H1 (cell line): Measurements from ENCODE around the gene NCAPD3. TPM values are rescaled to one million over a fixed set of nuclear protein-coding genes. Genes with fewer than 3 reads are reported as not detected.

Experiments used
- CTCF ChIA-PET: fragments of 300-600 bp; sonication (Branson Sonifier 250); formaldehyde crosslinking; loops from one replicate; lab custom pipeline; 2021; ENCODE audit not compliant: partially characterized antibody; lab: Charles Lee
- POLR2A ChIA-PET: fragments of 300-600 bp; sonication (Branson Sonifier 250); formaldehyde crosslinking; loops from one replicate; lab custom pipeline; 2021; ENCODE audit warnings: inconsistent platforms; ENCODE audit not compliant: partially characterized antibody; lab: Charles Lee
- DNase-seq, 2 experiments: peaks; one replicate each; pipeline versions ENCODE4 v3.0.0 to v3.0.0-alpha.2; 2010 to 2022; ENCODE audit warnings: low spot score in 2 of 2, low read depth in 1 of 2, mixed read lengths in 1 of 2
- FAIRE-seq: peaks from 2 replicates; lab custom pipeline; 2011; peaks lifted over from hg19 to GRCh38; lab: Jason Lieb, UNC
- H2AFZ ChIP-seq: 2 replicates; pipeline ENCODE4 v1.8.1; 2012; ENCODE audit warnings: low read length, inconsistent platforms
- H2AK5ac ChIP-seq: 2 replicates; pipeline ENCODE4 v1.6.1; 2013; ENCODE audit warnings: low read depth, low read length
- H2BK120ac ChIP-seq: replicated peaks from 2 replicates; pipeline ENCODE3; 2013; ENCODE audit warnings: low read depth, low read length, inconsistent platforms
- H2BK12ac ChIP-seq: 2 replicates; pipeline ENCODE4 v1.6.1; 2013; ENCODE audit warnings: low read depth, low read length
- H2BK15ac ChIP-seq: 2 replicates; pipeline ENCODE4 v1.6.1; 2013; ENCODE audit warnings: low read length
- H2BK20ac ChIP-seq: 2 replicates; pipeline ENCODE4 v1.6.1; 2013; ENCODE audit warnings: low read length
- H2BK5ac ChIP-seq: 2 replicates; pipeline ENCODE4 v1.6.1; 2013; ENCODE audit warnings: low read depth, low read length
- H3K14ac ChIP-seq: 2 replicates; pipeline ENCODE4 v1.6.1; 2013; ENCODE audit warnings: inconsistent platforms; ENCODE audit not compliant: insufficient read length
- H3K18ac ChIP-seq: 2 replicates; pipeline ENCODE4 v1.6.1; 2013; ENCODE audit warnings: low read length; ENCODE audit errors: extremely low read depth
- H3K23ac ChIP-seq: 2 replicates; pipeline ENCODE4 v1.6.1; 2013; ENCODE audit warnings: inconsistent platforms; ENCODE audit not compliant: insufficient read length
- H3K23me2 ChIP-seq: 2 replicates; pipeline ENCODE4 v1.6.1; 2013; ENCODE audit warnings: low read depth, low read length
- H3K27ac ChIP-seq: 2 replicates; pipeline ENCODE4 v1.6.1; 2011; ENCODE audit warnings: low read depth, low read length, inconsistent platforms
- H3K27me3 ChIP-seq, 4 experiments: replicated peaks in 1 of 4; 1 replicate in 1 of 4; 2 replicates in 3 of 4; pipeline versions ENCODE4 v1.6.1 to v1.8.1; 2011 to 2013; ENCODE audit warnings: low read length in 3 of 4, mild to moderate bottlenecking in 3 of 4, inconsistent platforms in 2 of 4, mixed read lengths in 2 of 4, moderate library complexity in 1 of 4; ENCODE audit not compliant: control insufficient read depth in 3 of 4, insufficient read depth in 3 of 4; ENCODE audit errors: extremely low read depth in 1 of 4
- H3K36me3 ChIP-seq, 4 experiments: 2 replicates each; pipeline versions ENCODE4 v1.6.1 to v1.8.1; 2011 to 2013; ENCODE audit warnings: mild to moderate bottlenecking in 4 of 4, low read length in 3 of 4, moderate library complexity in 2 of 4, control low read depth in 1 of 4, inconsistent platforms in 1 of 4; ENCODE audit not compliant: insufficient read depth in 4 of 4, control insufficient read depth in 2 of 4
- H3K4ac ChIP-seq: replicated peaks from 2 replicates; pipeline ENCODE3; 2013; ENCODE audit warnings: low read length, low read depth, mixed read lengths, inconsistent platforms; ENCODE audit not compliant: insufficient read length
- H3K4me1 ChIP-seq, 4 experiments: replicated peaks in 1 of 4; 1 replicate in 1 of 4; 2 replicates in 3 of 4; pipeline versions ENCODE4 v1.6.1 to v1.8.1; 2011 to 2013; ENCODE audit warnings: low read length in 3 of 4, inconsistent platforms in 2 of 4, mixed read lengths in 1 of 4; ENCODE audit not compliant: insufficient read depth in 4 of 4, control insufficient read depth in 3 of 4
- H3K4me2 ChIP-seq, 2 experiments: 2 replicates each; pipeline versions ENCODE4 v1.6.1 to v1.8.1; 2011 to 2013; ENCODE audit warnings: low read depth in 2 of 2, low read length in 2 of 2, control low read depth in 1 of 2, inconsistent platforms in 1 of 2, mild to moderate bottlenecking in 1 of 2; ENCODE audit not compliant: insufficient read depth in 1 of 2
- H3K4me3 ChIP-seq, 4 experiments: fragments of 200-600, 300-600 bp in 1 of 4; sonication (generic), shearing (Covaris generic), sonication (Bioruptor Twin) in 1 of 4; 2 replicates each; pipeline versions ENCODE4 v1.5.1 to v1.8.1; 2011 to 2016; ENCODE audit warnings: low read length in 4 of 4, low read depth in 3 of 4, control low read depth in 2 of 4, inconsistent platforms in 2 of 4, mild to moderate bottlenecking in 2 of 4, mixed read lengths in 1 of 4, moderate library complexity in 1 of 4; ENCODE audit not compliant: insufficient read depth in 2 of 4; ENCODE audit errors: extremely low read depth in 1 of 4
- H3K56ac ChIP-seq: replicated peaks from 2 replicates; pipeline ENCODE3; 2013; ENCODE audit warnings: low read depth, mild to moderate bottlenecking, mixed read lengths, low read length, inconsistent platforms; ENCODE audit not compliant: insufficient read length
- H3K79me1 ChIP-seq: 2 replicates; pipeline ENCODE4 v1.6.1; 2013; ENCODE audit warnings: low read depth, low read length, control low read depth
- H3K79me2 ChIP-seq, 2 experiments: 2 replicates each; pipeline versions ENCODE4 v1.6.1 to v1.8.1; 2012 to 2013; ENCODE audit warnings: low read length in 2 of 2, mild to moderate bottlenecking in 2 of 2, inconsistent platforms in 1 of 2; ENCODE audit not compliant: insufficient read depth in 2 of 2, control insufficient read depth in 1 of 2
- H3K9ac ChIP-seq, 4 experiments: replicated peaks in 1 of 4; 1 replicate in 1 of 4; 2 replicates in 3 of 4; pipeline versions ENCODE4 v1.6.1 to v1.8.1; 2011 to 2013; ENCODE audit warnings: low read depth in 3 of 4, low read length in 3 of 4, control low read depth in 2 of 4, mild to moderate bottlenecking in 2 of 4, moderate library complexity in 2 of 4, inconsistent platforms in 1 of 4; ENCODE audit errors: extremely low read depth in 1 of 4
- H3K9me3 ChIP-seq, 2 experiments: 2 replicates each; pipeline versions ENCODE4 v1.6.1 to v1.8.1; 2012 to 2013; ENCODE audit warnings: mild to moderate bottlenecking in 2 of 2, moderate library complexity in 2 of 2, control low read depth in 1 of 2, inconsistent platforms in 1 of 2, low read depth in 1 of 2, low read length in 1 of 2, mixed read lengths in 1 of 2; ENCODE audit not compliant: insufficient read depth in 2 of 2
- H4K20me1 ChIP-seq, 2 experiments: replicated peaks in 1 of 2; 2 replicates each; pipeline versions ENCODE3 to v1.8.1; 2011 to 2013; ENCODE audit warnings: inconsistent platforms in 2 of 2, low read length in 2 of 2, mild to moderate bottlenecking in 1 of 2; ENCODE audit not compliant: insufficient read depth in 2 of 2, control insufficient read depth in 1 of 2
- H4K5ac ChIP-seq: 2 replicates; pipeline ENCODE4 v1.6.1; 2013; ENCODE audit warnings: low read length, low read depth, mixed read lengths, inconsistent platforms; ENCODE audit not compliant: insufficient read length
- H4K8ac ChIP-seq: 2 replicates; pipeline ENCODE4 v1.8.0; 2013; ENCODE audit warnings: mild to moderate bottlenecking, moderate library complexity, low read length, inconsistent platforms; ENCODE audit not compliant: insufficient read depth; ENCODE audit errors: extremely low read depth
- H4K91ac ChIP-seq: replicated peaks from 2 replicates; pipeline ENCODE3; 2013; ENCODE audit warnings: low read length, mixed read lengths, inconsistent platforms; ENCODE audit not compliant: insufficient read length
- SP4 ChIP-seq: IDR thresholded peaks from 2 replicates; pipeline ENCODE4 v1.6.1; 2012; ENCODE audit warnings: low read length, inconsistent platforms
- WGBS, 2 experiments: shearing (Covaris generic) in 1 of 2; methylation state at CpG; one replicate each; pipeline versions ENCODE4 v1.1.6 to v1.1.7; 2013 to 2015; ENCODE audit warnings: low lambda C conversion rate in 2 of 2, mixed read lengths in 2 of 2, inconsistent platforms in 1 of 2, low coverage in 1 of 2, missing lambda C conversion rate in 1 of 2; ENCODE audit not compliant: insufficient replicate concordance in 2 of 2, insufficient coverage in 1 of 2, insufficient read length in 1 of 2; ENCODE audit errors: extremely low coverage in 1 of 2, missing lambda C conversion rate in 1 of 2; 5-methylcytosine and 5-hydroxymethylcytosine counted together
- polyA plus RNA-seq, 7 experiments: library from polyadenylated mRNA; depleted of rRNA in 3 of 7; stranded (reverse) in 5 of 7; unstranded in 2 of 7; fragments of >200 nt in 5 of 7; fragments of 200-250 nt in 2 of 7; gene quantifications; 1 replicate in 5 of 7; 2 replicates in 1 of 7; 4 replicates in 1 of 7; pipeline versions ENCODE4 v1.2.1 to v1.2.3, GENCODE V29; 2011 to 2013; ENCODE audit warnings: missing spikeins in 2 of 7, mixed read lengths in 2 of 7
- total RNA-seq: library from RNA; stranded (reverse); fragmentation: NEBNext Ultra II Directional; extraction: Animal tissue kit (Norgen Biotek cat#: 25700); gene quantifications from 2 replicates; pipeline ENCODE4 v1.2.1, GENCODE V29; 2021

NCAPD3 gene
- total and polyA plus RNA-seq, 2 of the 8 experiments (the other 6 are each of a cell fraction or from before 2014, with no cell fraction given), result 26.5 to 55.2 TPM

GRCh38 chr11:134206185-134206584 lies 17.6 kb downstream of the NCAPD3 start:
- Histone ChIP-seq H3K18ac (no peak overlapping the region), H3K36me3 (peaks cover 18 to 75% (median 54%) of the 10 kb centered on the region in 4 experiments; a peak in 7 of 8 replicates), H3K23me2 (no peaks in the 10 kb centered on the region; the same call in 1 of the 2 replicates), H3K4me1 (no peaks in the 10 kb centered on the region), H2BK15ac (no peak overlapping the region), H2BK120ac (no peak overlapping the region), H3K9me3 (no peaks in the 10 kb centered on the region), H4K91ac (no peak overlapping the region), H2AK5ac (no peak overlapping the region), H3K79me1 (peaks cover 2% of the 10 kb centered on the region; the same call in 1 of the 2 replicates), H2BK5ac (no peak overlapping the region), H4K5ac (no peak overlapping the region), H4K8ac (no peak overlapping the region), H3K4me3 (no peak overlapping the region), H3K9ac (no peak overlapping the region), H3K27ac (no peak overlapping the region), H4K20me1 (peaks cover 0 to 4% of the 10 kb centered on the region in 2 experiments), H3K79me2 (peaks cover 0 to 7% of the 10 kb centered on the region in 2 experiments; a peak in 1 of 4 replicates), H3K56ac (no peak overlapping the region), H3K4ac (no peak overlapping the region), H2BK20ac (no peak overlapping the region), H3K23ac (no peak overlapping the region), H2BK12ac (no peak overlapping the region), H3K4me2 (no peak overlapping the region), H2AFZ (no peak overlapping the region), H3K14ac (no peak overlapping the region), H3K27me3 (no peaks in the 10 kb centered on the region)
- TF ChIP-seq SP4, result no peak
- DNase-seq, result no peak
- 98% methylated on average over 5 of the region's 5 CpGs; no CpG with 5 or more reads in 1 of the 2 experiments for WGBS, 2 experiments
- FAIRE-seq, result no peak
- ChIA-PET POLR2A (no interaction called here), CTCF (interaction anchor here (1.8 kb wide), 1 partner anchor 10 kb away, joined by 4 read pairs; no protein-coding TSS in a partner anchor)
